GM18873 (cell line): ENCODE measurements around the gene BABAM2.

ENCODE experiments used
- ATAC-seq: cut with Tn5 transposase; IDR thresholded peaks from one replicate; pipeline ENCODE4 v1.9.1; 2021; ENCODE audit warnings: mild to moderate bottlenecking, moderate library complexity, moderate number of reproducible peaks; ENCODE audit not compliant: unreplicated experiment, low FRiP score

BABAM2 gene

DNA sequence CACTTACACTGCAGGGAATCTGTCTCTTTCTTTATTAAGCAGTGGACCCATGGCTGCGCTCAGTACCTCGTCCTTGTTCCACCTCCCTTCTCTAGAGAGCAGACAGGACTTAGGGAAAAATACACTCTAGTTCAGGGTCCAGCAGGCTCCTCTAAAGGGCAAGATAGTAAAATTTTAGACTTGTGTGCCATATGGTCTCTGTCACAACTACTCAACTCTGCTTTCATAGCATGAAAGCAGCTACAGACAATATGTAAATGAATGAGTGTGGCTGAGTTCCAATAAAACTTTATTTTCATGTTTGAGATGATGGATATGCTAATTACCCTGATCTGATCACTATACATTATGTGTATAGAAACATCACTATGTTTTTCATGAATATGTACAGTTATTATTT is 163.1 kb downstream of the BABAM2 start:
- no peak for ATAC-seq

DNA sequence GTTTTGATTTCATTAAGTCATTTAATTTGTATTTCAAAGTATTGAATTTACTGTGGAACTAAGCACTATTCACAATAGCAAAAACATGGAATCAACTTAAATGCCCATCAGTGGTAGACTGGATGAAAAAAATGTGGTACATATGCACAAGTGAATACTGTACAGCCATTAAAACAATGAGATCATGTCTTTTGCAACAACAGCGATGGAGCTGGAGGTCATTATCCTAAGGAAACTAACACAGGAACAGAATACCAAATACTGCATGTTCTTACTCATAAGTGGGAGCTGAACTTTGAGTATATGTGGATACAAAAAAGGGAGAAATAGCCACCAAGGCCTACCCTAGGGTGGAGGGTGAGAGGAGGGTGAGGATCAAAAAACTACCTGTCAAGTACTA is 164.4 kb downstream of the BABAM2 start:
- ATAC-seq, result no peak

DNA sequence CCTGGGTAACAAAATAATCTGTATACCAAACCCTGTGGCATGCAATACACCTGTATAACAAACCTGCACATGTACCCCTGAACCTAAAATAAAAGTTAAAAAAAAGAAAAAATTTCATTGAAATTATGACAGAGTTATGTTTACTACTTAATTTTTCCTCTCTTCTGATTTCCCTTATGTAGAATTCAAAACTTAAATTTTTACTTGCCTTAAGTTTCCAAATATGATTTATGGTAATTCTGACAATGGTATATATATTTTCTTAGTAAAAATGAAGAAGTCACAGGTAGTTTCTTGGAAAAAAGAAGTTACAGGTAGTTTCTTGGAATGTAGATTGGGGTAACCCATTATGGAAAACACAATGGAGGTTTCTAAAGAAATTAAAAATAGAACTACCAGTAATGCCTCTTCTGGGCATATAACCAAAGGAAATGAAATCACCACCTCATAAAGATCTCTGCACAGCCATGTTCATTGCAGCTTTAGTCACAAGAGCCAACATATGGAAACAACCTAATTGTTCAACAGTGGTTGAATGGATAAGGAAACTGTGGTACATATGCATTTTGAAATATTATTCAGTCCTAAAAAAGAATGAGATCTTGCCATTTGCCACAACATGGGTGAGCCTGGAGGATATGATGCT is 164.9 kb downstream of the BABAM2 start:
- ATAC-seq, result no peak

DNA sequence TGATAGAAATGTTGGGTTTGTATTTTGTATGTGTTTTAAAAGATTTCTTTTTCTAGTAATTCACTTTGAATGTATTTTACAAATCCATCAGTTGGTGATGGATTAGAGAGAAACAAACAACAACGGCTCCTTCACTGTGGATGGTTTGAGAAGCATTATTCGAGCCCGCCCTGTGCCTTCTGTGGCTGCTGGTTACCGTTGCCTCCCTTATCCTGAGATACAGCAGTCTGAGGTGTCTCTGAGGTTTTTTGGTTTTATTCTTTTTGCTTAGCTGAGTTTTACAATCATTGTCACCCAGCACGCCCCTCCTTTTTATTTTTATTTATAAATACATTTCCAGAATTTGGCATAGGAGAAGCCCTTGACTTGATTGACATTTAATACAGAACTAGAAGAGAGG is 168.3 kb downstream of the BABAM2 start:
- ATAC-seq, result no peak

DNA sequence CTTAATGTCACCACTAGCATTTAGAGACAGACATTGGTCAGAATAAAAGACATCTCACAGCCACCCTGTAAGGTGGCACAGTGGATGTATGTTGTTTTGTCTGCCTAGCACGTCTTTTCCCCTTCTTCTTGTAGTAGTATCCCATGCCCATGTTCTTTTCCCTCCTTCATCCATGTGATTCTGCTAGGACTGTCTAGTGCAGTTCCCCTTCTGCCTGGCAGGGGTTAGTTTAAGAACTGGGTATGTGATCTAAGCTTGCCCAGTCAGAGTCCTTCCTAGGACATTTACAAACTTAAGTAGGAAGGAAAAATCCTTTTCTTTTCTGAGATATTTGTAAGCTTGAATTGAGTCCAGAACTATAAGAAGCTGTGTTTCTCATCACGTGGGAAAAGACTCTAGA is 172.3 kb downstream of the BABAM2 start:
- ATAC-seq, result no peak

DNA sequence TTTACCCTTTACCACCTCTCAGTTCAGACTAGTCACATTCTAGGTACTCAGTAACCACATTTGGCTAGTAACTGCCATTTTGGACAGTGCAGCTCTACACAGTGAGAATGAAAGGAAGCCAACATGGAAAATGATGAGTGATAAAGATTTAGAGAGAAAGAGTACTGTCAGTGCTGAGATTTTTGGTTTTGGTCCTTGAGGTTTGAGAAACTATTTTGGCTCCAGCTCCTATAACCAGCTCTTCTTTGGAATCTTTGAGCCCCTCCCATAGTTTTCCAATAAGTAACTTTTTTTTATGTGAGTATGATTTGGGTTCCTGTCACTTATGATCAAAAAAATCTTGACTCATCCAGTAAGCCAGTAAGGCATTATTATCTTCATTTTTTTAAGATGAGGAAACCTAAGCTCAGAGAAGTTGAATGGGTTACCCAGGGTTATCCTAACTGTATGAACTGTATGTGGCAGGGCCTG is 173.0 kb downstream of the BABAM2 start:
- no peak for ATAC-seq

DNA sequence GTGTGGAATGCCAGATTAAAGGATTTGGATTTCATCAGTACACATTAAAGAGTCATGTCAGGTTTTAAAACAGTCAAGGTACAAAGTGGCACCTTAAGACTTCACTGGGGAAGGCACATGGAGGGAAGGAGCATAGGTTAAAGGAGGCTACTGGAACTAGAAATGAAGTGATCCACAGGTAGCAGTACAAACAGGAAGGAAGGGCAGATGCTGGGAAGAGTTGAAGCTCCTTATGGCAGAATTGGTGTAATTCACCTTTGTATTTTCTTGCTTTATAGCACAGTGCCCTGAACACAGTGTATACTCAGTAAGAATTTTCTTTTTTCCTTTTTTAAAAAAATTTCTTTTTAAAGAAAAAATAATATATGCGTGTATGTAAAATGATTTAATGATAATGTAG is 177.1 kb downstream of the BABAM2 start:
- no peak for ATAC-seq

DNA sequence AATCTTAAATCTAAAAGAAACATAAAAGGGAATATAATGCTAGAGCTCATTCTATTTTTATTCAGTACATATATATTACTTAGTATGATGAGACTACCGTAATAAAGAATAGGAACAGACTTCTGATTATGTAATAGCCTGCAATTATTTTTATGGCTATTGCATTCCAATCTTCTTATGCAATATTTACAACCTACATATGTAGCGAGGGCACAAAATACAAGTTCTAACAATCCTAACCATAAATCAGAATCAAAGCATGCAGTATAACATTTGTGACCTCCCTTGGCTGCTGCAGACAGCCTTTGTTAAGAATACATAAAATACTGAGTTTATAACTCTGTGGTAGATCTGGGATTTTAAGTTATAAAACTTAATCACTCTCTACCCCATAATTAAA is 177.6 kb downstream of the BABAM2 start:
- no peak for ATAC-seq

DNA sequence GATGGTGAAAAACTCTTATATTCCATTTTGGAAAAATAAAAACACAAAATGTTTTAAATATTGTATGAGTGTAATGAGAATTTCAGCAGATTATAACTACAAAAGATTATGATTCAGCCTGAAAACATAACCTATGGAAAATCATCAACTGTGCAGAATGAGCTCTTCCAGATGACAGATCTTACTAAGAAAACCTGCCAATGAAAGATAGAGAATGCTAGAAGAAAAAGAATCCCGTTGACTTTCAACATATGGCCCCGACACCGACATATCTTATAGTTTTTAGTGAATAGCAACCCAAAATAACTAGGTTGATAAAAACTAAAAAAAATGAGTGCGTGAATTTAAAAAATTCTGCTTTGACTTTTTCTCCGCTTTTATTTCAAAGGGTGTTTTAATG is 178.0 kb downstream of the BABAM2 start:
- ATAC-seq, result no peak

DNA sequence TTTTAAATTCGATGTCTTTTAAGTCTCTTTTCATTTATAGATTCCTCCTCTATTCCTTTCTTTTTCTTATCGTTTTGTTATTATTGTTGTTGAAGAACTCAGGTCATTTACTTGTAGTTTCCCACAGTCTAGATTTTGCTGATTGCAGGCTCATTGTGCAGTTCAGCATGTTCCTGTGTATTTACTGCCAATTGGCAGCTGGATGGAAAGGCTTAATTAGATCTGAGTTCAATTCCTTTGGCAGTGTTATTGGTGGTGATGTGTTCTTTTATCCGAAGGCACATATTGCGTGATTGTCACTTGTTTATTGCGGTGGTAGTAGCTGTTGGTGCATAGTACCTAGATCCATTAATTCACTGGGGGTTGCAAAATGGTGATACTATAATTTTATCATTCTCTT is 180.7 kb downstream of the BABAM2 start:
- ATAC-seq, result no peak

DNA sequence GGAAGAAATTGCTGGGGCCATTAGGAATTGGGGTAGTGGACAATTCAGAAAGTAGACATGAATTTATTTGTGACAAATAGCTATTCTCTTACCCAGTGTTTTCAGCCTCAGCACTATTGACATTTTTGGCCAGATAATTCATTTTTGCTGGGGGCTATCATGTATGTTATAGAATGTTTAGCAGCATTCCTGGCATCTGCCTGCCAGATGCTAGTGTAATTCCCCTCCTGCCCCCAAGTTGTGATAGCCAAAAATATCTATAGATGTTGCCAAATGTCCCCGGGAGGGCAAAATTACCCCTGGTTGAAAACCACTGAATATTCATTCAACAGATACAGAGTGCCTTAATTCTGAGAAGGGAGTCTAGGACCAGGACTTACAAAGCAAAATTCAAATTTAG is 183.6 kb downstream of the BABAM2 start:
- no peak for ATAC-seq

DNA sequence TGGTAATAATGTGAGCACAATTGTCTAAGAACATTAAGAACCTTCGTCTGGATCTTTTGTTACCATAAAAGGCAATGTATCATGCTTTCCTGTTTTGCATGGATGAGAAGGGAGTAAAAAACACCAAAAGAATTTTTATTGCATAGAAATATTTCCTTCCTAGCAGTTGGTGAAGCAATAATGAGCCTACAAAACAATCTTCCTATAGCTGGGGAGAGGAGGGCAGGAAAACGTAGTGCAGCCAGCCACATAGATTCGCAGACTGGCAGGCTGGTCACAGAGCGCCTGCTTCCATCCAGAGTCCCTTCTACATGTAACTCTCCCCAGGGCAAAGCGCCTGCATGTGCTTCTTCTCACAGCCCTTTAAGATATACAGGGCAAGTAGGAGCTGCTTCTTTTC is 190.4 kb downstream of the BABAM2 start:
- no peak for ATAC-seq

DNA sequence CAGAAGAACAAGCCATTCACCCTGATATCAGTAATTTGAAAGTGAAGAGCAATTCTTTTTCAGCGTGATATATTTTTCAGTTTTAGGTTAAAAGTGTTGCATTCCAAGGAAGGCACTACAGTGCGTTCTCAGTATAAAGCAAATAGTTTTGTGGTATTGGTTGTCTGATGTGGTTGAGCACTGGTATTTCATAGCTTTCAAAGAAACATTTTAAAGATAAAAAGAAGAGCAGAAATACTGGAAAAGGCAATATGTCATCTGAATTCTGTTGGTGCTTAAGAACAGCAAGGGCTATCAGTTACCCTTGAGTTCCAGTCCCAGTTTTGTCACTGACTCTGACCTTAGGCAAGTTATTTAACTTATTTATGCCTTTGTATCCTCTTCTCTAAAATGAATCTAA is 191.6 kb downstream of the BABAM2 start:
- no peak for ATAC-seq

DNA sequence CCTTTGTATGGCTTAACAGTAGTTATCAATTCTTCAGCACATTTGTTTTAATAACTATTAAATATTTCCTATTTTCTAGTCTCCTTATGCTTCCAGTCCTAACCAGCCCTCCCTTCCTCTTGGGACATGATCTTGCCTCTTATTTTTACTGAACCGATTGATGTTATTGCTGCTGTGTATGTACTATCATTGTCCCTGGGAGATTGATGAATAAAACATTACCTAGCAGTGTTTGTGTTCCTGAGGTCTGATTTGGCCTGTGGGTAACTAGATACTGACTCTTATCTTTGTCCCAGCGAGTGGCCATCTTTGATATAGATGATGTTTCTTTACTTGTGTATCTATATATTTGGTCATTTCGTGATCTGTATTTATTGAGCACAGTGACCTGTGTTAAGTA is 192.9 kb downstream of the BABAM2 start:
- no peak for ATAC-seq

DNA sequence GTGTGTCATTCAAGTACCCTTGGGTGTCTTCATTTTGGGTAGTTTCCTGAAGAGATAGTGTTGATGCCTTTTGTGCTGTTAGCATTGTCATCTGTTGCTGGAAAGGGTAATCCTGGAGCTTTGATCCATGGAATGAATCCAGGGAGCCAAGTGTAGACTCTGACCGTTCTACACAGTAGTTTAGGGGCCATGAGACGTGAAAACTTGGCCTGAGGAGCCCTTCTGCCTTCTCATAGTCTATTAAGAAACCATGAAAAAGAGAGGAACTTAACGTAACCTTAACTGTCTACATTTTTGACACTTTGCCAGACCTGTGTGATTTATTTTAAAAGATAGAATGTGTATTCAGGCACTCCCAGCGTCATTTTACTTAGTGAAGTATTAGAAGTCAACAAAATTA is 194.0 kb downstream of the BABAM2 start:
- ATAC-seq, result no peak

DNA sequence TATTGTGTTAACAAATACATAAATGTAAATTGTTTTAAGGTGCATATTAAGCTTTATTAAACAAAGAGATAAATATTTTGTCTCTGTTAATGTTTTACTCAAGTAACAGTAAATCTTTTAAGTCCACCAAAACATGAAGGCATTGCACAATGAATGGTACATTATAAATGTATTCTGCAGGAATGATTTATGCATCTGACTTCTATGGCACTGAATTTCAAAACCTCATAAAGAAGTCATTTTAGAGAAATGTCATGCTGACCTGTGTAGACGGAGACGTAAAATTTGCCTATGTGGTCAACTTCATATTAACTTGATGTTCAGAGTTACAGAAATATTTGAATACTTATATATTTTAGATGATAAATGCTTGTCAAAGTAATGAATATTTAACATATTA is 194.7 kb downstream of the BABAM2 start:
- ATAC-seq, result no peak

DNA sequence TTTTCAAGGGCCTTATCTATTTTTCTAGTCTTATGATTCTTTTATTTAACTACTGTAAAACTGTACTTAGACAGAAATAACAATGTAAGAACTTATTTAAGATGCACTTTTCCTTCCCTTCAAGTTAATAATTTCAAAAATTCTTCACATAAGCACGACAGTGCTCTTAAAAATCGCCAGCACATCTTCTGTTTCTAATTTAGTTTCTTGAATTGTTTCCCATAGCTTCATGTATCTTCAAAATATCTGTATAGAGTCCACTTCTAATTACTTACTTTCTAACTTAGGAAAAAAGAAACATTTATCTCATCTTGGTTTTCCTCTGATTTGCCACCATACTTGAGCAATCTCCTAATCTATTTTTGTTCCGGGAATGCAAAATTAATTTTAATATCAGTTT is 196.1 kb downstream of the BABAM2 start:
- no peak for ATAC-seq

DNA sequence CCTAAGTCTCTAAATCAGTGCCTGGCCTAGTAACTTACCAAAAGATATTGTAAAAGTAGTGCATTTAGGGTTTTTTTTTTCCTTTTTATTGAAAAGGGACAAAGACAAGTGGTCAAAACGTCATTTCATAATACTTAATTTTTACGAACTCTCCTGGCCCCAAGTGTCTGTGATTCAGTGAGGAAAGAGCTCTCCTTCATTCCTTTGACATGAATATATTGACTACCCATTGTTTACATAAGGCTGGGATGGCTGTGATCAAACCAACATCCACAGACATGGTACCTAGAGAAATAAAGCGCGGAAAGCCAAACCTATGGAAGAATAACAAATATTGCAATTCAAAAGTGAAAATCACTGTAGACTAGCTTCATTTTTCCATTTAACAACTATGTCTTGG is 198.4 kb downstream of the BABAM2 start:
- no peak for ATAC-seq

DNA sequence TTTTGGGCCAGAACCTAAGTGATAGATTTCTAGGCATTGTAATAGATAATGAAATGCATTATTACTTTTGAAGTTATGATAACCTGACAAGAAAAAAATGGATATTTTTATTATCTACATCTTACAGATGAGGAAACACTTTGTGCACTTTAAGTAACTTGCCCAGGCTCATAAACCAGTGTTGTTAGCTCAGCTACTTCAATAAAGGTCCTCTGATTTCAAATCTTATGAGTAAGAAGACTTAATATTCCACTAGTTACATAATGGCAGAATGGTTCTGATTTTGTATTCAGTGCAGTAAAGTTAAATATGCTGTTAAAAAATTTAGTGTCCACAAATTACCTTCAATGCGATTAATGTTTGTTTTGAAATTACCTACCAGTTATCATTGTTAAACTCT is 199.0 kb downstream of the BABAM2 start:
- ATAC-seq, result no peak

DNA sequence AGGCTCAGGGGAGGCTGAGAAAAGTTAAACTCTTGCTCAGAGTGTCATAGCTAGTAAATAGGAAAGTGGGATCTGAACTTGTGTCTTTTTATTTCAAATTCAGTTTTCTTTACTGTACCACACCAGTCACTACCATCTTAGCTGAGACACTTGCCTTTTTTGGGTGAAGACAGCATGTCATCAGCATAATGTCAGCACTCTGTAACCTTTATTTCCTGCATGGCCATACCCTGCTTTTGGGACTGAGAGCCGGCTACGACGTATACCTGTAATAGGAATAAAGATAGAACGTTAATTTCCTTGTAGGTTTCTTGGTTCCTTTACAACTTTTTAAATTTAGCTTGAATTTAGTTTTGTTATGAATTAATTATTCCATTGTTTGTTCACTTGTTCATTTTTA is 202.8 kb downstream of the BABAM2 start:
- no peak for ATAC-seq

DNA sequence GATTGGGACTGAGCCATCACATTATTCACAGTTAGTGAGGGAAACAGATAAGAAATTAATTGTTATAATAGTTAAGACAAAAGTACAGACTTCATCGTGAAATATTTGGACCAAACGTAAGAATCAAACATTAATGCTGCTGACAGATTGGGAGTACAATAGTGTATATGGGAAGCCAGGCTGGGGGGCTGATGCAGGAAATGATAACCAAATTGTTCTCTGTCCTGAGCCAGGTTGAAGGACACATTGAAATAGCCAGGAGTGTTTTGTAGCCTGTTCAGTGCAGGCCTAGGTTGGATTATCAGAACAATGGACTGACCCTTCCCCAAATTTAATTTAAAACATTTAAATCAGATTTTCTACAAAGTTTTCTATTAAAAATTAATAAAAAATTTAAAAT is 203.2 kb downstream of the BABAM2 start:
- ATAC-seq, result no peak

DNA sequence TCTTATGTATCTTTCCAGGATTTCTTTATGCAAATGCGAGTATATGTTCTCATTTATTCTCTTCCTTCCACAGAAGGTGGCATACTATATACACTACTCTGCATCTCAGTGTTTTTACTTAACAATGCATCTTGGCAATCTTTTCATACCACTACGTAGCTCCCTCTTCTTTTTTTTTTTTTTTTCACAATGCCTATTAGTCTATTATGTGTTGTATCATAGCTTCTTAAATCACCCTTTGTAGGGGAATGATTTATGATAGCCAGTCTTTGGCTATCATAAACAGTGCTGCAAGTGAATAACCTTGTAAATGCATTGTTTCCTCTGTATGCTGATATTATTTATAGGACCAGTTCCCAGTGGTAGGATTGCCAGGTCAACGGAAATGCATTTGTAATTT is 204.2 kb downstream of the BABAM2 start:
- no peak for ATAC-seq

DNA sequence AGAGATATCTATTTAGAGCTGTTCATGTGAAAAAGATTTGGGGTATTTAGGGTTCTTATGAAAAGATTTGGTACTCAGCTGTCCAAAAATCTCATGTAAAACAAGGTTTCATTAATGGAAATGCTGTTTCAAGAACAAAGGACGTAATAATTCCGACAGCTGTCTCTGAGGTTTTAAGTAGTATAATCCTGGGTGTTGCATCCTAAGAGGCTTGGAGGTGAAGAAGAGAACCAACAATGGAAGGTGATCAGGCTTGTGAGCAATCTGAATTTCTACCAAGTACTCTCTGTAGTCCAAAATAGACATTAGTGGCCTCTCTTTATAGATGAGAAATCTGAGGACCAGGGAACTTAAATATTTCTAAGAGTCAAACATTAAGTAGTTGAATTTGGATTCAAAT is 205.1 kb downstream of the BABAM2 start:
- ATAC-seq, result no peak
